Parathyroid adenoma (tissue), 2 donors: ENCODE measurements around the gene TRAF1.

ENCODE experiments used
- H2AFZ ChIP-seq: fragments of 300-600 bp; sonication (generic); one replicate; pipeline ENCODE4 v1.7.0; 2017; ENCODE audit warnings: antibody characterized with exemption, mild to moderate bottlenecking
- H3K27ac ChIP-seq: fragments of 300-600 bp; sonication (generic); one replicate; pipeline ENCODE4 v1.7.0; 2017
- H3K27me3 ChIP-seq: fragments of 300-600 bp; sonication (generic); one replicate; pipeline ENCODE4 v1.7.0; 2017; ENCODE audit warnings: low read length; ENCODE audit not compliant: control insufficient read depth, insufficient read depth
- H3K36me3 ChIP-seq: fragments of 300-600 bp; sonication (generic); one replicate; pipeline ENCODE4 v1.7.0; 2017; ENCODE audit warnings: low read length; ENCODE audit not compliant: control insufficient read depth, insufficient read depth
- H3K4me1 ChIP-seq: fragments of 300-600 bp; sonication (generic); one replicate; pipeline ENCODE4 v1.7.0; 2017; ENCODE audit warnings: control low read depth
- H3K4me2 ChIP-seq: fragments of 300-600 bp; sonication (generic); one replicate; pipeline ENCODE4 v1.7.0; 2017; ENCODE audit warnings: low read length
- H3K4me3 ChIP-seq: fragments of 300-600 bp; sonication (generic); one replicate; pipeline ENCODE4 v1.7.0; 2017; ENCODE audit warnings: low read depth, low read length
- H3K79me2 ChIP-seq: fragments of 300-600 bp; sonication (generic); one replicate; pipeline ENCODE4 v1.7.0; 2017; ENCODE audit warnings: control low read depth
- H3K9ac ChIP-seq: fragments of 300-600 bp; sonication (generic); one replicate; pipeline ENCODE4 v1.7.0; 2017; ENCODE audit warnings: mild to moderate bottlenecking
- H3K9me3 ChIP-seq: fragments of 300-600 bp; sonication (generic); one replicate; pipeline ENCODE4 v1.7.0; 2017; ENCODE audit warnings: low read length; ENCODE audit not compliant: control insufficient read depth
- TF ChIP-seq, protein P1 (sequence below): fragments of 300-600 bp; sonication (generic); IDR thresholded peaks from one replicate; pipeline ENCODE4 v1.7.0; 2017; ENCODE audit warnings: antibody characterized with exemption, mild to moderate bottlenecking
- donor health status: primary hyperparathyroidism.

The TRAF1 gene

DNA sequence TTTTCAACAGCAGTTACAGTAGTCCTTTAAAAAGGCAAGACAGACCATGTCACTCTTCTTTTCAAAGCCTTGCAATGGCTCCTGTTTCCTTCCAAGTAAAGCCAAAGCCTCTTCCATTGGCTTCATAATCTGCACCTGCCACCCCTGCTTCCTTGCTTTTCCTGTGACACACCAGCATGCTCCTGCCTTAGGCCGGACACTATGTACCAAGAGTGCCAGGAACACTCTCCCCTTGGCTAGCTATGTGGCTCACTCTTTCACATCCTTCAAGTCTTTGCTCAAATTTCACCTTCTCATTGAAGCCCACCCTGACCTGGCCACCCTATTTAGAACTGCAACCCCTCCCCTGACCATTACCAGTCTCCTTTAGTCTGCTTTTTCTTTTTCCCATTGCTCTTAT lies 22.2 kb upstream of the TRAF1 start:
- Histone ChIP-seq H3K4me2 (no peak overlapping the region), H3K9ac (no peak overlapping the region), H2AFZ (no peak overlapping the region), H3K4me3 (no peak overlapping the region), H3K9me3 (no peaks in the 10 kb centered on the region), H3K4me1 (no peaks in the 10 kb centered on the region), H3K27ac (no peak overlapping the region), H3K79me2 (no peaks in the 10 kb centered on the region), H3K36me3 (no peaks in the 10 kb centered on the region), H3K27me3 (no peaks in the 10 kb centered on the region)
- TF ChIP-seq, protein P1, sequence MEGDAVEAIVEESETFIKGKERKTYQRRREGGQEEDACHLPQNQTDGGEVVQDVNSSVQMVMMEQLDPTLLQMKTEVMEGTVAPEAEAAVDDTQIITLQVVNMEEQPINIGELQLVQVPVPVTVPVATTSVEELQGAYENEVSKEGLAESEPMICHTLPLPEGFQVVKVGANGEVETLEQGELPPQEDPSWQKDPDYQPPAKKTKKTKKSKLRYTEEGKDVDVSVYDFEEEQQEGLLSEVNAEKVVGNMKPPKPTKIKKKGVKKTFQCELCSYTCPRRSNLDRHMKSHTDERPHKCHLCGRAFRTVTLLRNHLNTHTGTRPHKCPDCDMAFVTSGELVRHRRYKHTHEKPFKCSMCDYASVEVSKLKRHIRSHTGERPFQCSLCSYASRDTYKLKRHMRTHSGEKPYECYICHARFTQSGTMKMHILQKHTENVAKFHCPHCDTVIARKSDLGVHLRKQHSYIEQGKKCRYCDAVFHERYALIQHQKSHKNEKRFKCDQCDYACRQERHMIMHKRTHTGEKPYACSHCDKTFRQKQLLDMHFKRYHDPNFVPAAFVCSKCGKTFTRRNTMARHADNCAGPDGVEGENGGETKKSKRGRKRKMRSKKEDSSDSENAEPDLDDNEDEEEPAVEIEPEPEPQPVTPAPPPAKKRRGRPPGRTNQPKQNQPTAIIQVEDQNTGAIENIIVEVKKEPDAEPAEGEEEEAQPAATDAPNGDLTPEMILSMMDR, result no peak

DNA sequence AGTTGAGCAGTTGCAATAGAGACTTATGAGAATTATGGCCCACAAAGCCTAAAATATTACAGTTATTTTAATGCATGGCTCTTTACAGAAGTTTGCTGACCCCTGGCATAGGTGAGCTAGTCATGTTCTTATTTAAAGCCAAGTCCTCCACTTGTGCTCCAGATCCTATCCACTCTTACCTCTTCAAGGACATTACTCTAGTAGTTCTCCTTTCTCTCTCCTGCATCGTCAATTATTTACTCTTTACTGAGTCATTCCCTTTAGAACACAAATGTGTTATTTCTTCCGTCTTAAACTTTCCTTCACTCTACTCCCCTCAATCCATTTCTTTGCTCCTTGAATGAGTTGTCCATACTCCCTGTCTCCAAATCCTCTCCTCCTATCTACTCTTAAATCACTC lies 20.6 kb upstream of the TRAF1 start:
- Histone ChIP-seq H3K27ac (no peak overlapping the region), H3K4me1 (no peaks in the 10 kb centered on the region), H3K9ac (no peak overlapping the region), H3K4me2 (no peak overlapping the region), H3K9me3 (no peaks in the 10 kb centered on the region), H3K36me3 (no peaks in the 10 kb centered on the region), H2AFZ (no peak overlapping the region), H3K79me2 (no peaks in the 10 kb centered on the region), H3K4me3 (no peak overlapping the region), H3K27me3 (no peaks in the 10 kb centered on the region)
- TF ChIP-seq, protein P1, result no peak

DNA sequence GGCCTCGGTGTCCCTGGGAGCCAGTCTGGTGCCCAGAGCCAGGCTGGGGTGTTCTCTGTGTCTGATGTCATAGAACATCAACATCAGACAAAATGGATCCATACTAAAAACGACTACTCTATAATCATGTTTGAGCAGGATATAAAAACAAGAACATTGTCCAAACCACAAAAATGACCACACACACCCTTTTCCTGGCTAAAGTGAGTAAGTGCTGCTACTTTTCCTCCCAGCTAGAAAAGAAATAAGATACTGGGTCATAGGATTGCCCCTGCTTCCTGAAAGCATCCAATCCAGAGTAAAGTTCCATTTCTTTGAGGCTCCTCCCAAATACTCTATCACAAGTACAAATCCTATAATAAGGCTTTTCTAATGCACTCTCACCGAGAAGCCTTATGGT lies 19.7 kb upstream of the TRAF1 start:
- H3K9me3 ChIP-seq, result no peaks in the 10 kb centered on the region

DNA sequence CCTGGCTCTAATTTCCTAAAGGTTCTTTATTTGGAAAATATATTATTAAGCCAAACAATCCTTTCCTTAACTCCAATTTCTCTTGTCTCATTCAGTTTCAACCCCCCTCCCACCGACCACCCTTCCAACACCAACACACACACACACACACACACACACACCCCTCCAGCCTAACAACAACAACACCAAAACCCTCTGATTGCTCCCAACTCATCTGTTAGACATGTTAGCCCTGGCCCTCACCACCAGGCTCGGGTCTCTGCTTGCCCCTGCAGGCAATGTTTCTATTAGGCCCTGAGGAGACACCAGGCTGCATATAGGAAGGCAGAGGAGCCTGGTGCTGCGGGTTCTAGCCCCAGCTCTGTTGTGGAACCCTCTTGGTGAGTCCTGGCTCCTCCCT lies 18.4 kb upstream of the TRAF1 start:
- H3K27me3 ChIP-seq, result no peaks in the 10 kb centered on the region
- no peak overlapping the region for H3K4me3 ChIP-seq
- H3K36me3 ChIP-seq, result no peaks in the 10 kb centered on the region
- H3K9ac ChIP-seq, result no peak overlapping the region
- no peaks in the 10 kb centered on the region for H3K79me2 ChIP-seq
- H3K9me3 ChIP-seq, result no peaks in the 10 kb centered on the region
- H3K27ac ChIP-seq, result no peak overlapping the region
- TF ChIP-seq, protein P1, result no peak
- H2AFZ ChIP-seq, result no peak overlapping the region
- H3K4me1 ChIP-seq, result peaks cover 5% of the 10 kb centered on the region
- H3K4me2 ChIP-seq, result no peak overlapping the region

More for the DNA sequence above, 19.7 kb upstream of the TRAF1 start:
- H2AFZ ChIP-seq, result no peak overlapping the region
- H3K4me2 ChIP-seq, result no peak overlapping the region
- H3K4me3 ChIP-seq, result no peak overlapping the region
- H3K9ac ChIP-seq, result no peak overlapping the region
- no peak overlapping the region for H3K27ac ChIP-seq
- TF ChIP-seq, protein P1, result no peak
- peaks cover 4% of the 10 kb centered on the region for H3K4me1 ChIP-seq
- no peaks in the 10 kb centered on the region for H3K79me2 ChIP-seq
- no peaks in the 10 kb centered on the region for H3K36me3 ChIP-seq
- no peaks in the 10 kb centered on the region for H3K27me3 ChIP-seq

DNA sequence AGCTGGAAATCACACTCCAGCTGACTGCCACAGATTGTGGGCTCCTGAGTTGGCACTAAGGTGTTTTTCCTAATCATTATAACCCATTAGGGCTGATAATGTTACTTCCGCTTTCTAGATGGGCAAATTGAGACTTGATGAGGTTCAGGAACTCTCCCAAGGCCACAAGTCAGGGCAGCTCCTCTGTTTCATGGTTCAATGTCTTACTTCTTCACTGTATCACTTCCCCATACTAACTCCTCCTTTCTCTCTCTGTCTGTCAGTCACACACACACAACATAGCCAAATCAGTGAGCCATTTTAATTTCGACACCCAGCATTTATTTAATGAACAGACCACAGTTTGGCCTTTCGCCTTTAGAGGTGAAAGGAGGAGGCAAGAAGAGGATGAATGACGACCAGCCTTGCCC lies 17.8 kb upstream of the TRAF1 start:
- no peak overlapping the region for H3K27ac ChIP-seq
- H3K4me1 ChIP-seq, result peaks cover 5% of the 10 kb centered on the region
- H2AFZ ChIP-seq, result no peak overlapping the region

More for the DNA sequence above, 17.8 kb upstream of the TRAF1 start:
- Histone ChIP-seq H3K4me3 (no peak overlapping the region), H3K9ac (no peak overlapping the region), H3K9me3 (no peaks in the 10 kb centered on the region), H3K27me3 (no peaks in the 10 kb centered on the region), H3K36me3 (no peaks in the 10 kb centered on the region), H3K4me2 (no peak overlapping the region), H3K79me2 (no peaks in the 10 kb centered on the region)
- TF ChIP-seq, protein P1, result no peak
